HCT116 (cell line): ENCODE results near the gene UBE2O. TPM values are rescaled to one million over a fixed set of nuclear protein-coding genes. Genes with fewer than 3 reads are reported as not detected.
A peak's percentile ranks its signal among the peaks of the same experiment; 100 is the strongest.

ENCODE experiments used
- ATAC-seq: fragments of 200-7000 bp; cut with Tn5 transposase; 2 replicates; pipeline ENCODE4 v1.9.1; 2020; ENCODE audit warnings: mild to moderate bottlenecking, moderate library complexity
- BruUV-seq: library from RNA; stranded (reverse); fragments of 400-500 nt; replicated peaks from 2 replicates; lab custom pipeline; 2021; lab: Mats Ljungman, UMichigan
- CTCF ChIA-PET: fragments of 300-600 bp; sonication (Branson Sonifier 250); formaldehyde crosslinking; loops from one replicate; lab custom pipeline; 2021; ENCODE audit warnings: antibody characterized with exemption; lab: Charles Lee
- POLR2A ChIA-PET: fragments of 300-600, 350-600 bp; sonication (Branson Sonifier 250); formaldehyde crosslinking; loops from one replicate; lab custom pipeline; 2021; ENCODE audit warnings: antibody characterized with exemption; lab: Charles Lee
- RAD21 ChIA-PET, 2 experiments: fragments of 300-600 bp; sonication (Branson Sonifier 250); formaldehyde crosslinking; loops; one replicate each; lab custom pipeline; 2023; ENCODE audit warnings: low total read pairs in 2 of 2; ENCODE audit not compliant: uncharacterized antibody in 2 of 2, unreplicated experiment in 2 of 2, low non-redundant PET in 1 of 2; lab: Charles Lee
- DNase-seq: peaks from one replicate; pipeline ENCODE4 v3.0.0-alpha.2; 2010; ENCODE audit warnings: low read depth, low spot score
- H2AFZ ChIP-seq: fragments of 200-600 bp; shearing (Covaris generic), sonication (generic); 2 replicates; pipeline ENCODE4 v1.6.1; 2017; ENCODE audit warnings: low read depth, mixed run types, mixed read lengths, antibody characterized with exemption, low read length; ENCODE audit not compliant: poor library complexity, severe bottlenecking
- H3K27ac ChIP-seq: 2 replicates; pipeline ENCODE4 v1.5.1; 2012; ENCODE audit warnings: low read depth, low read length
- H3K27me3 ChIP-seq: fragments of 200-600 bp; sonication (generic); 2 replicates; pipeline ENCODE4 v1.6.1; 2016; ENCODE audit warnings: mixed run types, low read length, mixed read lengths; ENCODE audit not compliant: insufficient read depth
- H3K36me3 ChIP-seq, 2 experiments: fragments of 200-500 bp in 1 of 2; fragments of 200-600 bp in 1 of 2; sonication (Bioruptor generic) in 1 of 2; sonication (generic) in 1 of 2; 2 replicates each; pipeline versions ENCODE4 v1.5.1 to v1.6.1; 2014 to 2016; ENCODE audit warnings: low read length in 2 of 2, inconsistent platforms in 1 of 2, mixed read lengths in 1 of 2, mixed run types in 1 of 2; ENCODE audit not compliant: insufficient read depth in 2 of 2, control insufficient read depth in 1 of 2
- H3K4me1 ChIP-seq, 2 experiments: fragments of 200-600 bp in 1 of 2; sonication (generic) in 1 of 2; 2 replicates each; pipeline versions ENCODE4 v1.5.1 to v1.6.1; 2012 to 2017; ENCODE audit warnings: low read length in 2 of 2, inconsistent platforms in 1 of 2, mild to moderate bottlenecking in 1 of 2, mixed read lengths in 1 of 2, mixed run types in 1 of 2, moderate library complexity in 1 of 2; ENCODE audit not compliant: insufficient read depth in 2 of 2, control insufficient read depth in 1 of 2
- H3K4me2 ChIP-seq: fragments of 200-600 bp; sonication (generic); 2 replicates; pipeline ENCODE4 v1.6.1; 2017; ENCODE audit warnings: mixed run types, low read length, mixed read lengths
- H3K4me3 ChIP-seq, 2 experiments: fragments of 200-600 bp in 1 of 2; sonication (generic) in 1 of 2; replicated peaks in 1 of 2; 2 replicates each; pipeline ENCODE4 v1.5.1; 2011 to 2016; ENCODE audit warnings: low read length in 2 of 2, control low read depth in 1 of 2, low read depth in 1 of 2, mild to moderate bottlenecking in 1 of 2, mixed read lengths in 1 of 2, mixed run types in 1 of 2
- H3K79me2 ChIP-seq: fragments of 200-600 bp; sonication (generic); 2 replicates; pipeline ENCODE4 v1.6.1; 2017; ENCODE audit warnings: mild to moderate bottlenecking, mixed run types, low read length, moderate library complexity, mixed read lengths; ENCODE audit not compliant: insufficient read depth
- H3K9ac ChIP-seq: fragments of 200-600 bp; sonication (generic); 2 replicates; pipeline ENCODE4 v1.6.1; 2016; ENCODE audit warnings: low read length, mixed read lengths
- H3K9me2 ChIP-seq: fragments of 200-600 bp; sonication (generic), shearing (Covaris generic); 2 replicates; pipeline ENCODE4 v1.6.1; 2017; ENCODE audit warnings: mixed run types, mild to moderate bottlenecking, moderate library complexity; ENCODE audit not compliant: insufficient read depth
- H3K9me3 ChIP-seq, 2 experiments: fragments of 200-500 bp in 1 of 2; fragments of 200-600 bp in 1 of 2; sonication (Bioruptor generic) in 1 of 2; sonication (generic) in 1 of 2; 2 replicates each; pipeline ENCODE4 v1.6.1; 2014 to 2017; ENCODE audit warnings: low read length in 2 of 2, mixed read lengths in 2 of 2, inconsistent platforms in 1 of 2, low read depth in 1 of 2, mild to moderate bottlenecking in 1 of 2, mixed run types in 1 of 2, moderate library complexity in 1 of 2; ENCODE audit not compliant: control insufficient read depth in 1 of 2, insufficient read depth in 1 of 2
- H4K20me1 ChIP-seq: fragments of 200-600 bp; sonication (generic), shearing (Covaris generic); 2 replicates; pipeline ENCODE4 v1.6.1; 2017; ENCODE audit warnings: mixed run types, mild to moderate bottlenecking, moderate library complexity; ENCODE audit not compliant: insufficient read depth
- EZH2 ChIP-seq: fragments of 200-600 bp; sonication (generic); IDR thresholded peaks from 2 replicates; pipeline ENCODE4 v1.6.1; 2017; ENCODE audit warnings: antibody characterized with exemption, mixed run types
- EZH2phosphoT487 ChIP-seq: fragments of 200-600 bp; IDR thresholded peaks from 2 replicates; pipeline ENCODE4 v1.6.1; 2018; ENCODE audit warnings: antibody characterized with exemption, borderline replicate concordance
- FOSL1 ChIP-seq: IDR thresholded peaks from 2 replicates; pipeline ENCODE4 v1.6.1; 2012; ENCODE audit warnings: low read depth
- JUND ChIP-seq: IDR thresholded peaks from 2 replicates; pipeline ENCODE4 v1.6.1; 2012
- RAD21 ChIP-seq: IDR thresholded peaks from 2 replicates; pipeline ENCODE4 v1.6.1; 2012; ENCODE audit warnings: low read depth, mild to moderate bottlenecking
- SIN3A ChIP-seq: IDR thresholded peaks from 2 replicates; pipeline ENCODE4 v1.6.1; 2012; ENCODE audit warnings: low read depth
- SP1 ChIP-seq: IDR thresholded peaks from 2 replicates; pipeline ENCODE4 v1.6.1; 2012; ENCODE audit warnings: low read depth
- SRF ChIP-seq: IDR thresholded peaks from 2 replicates; pipeline ENCODE4 v1.6.1; 2012; ENCODE audit warnings: low read depth
- YY1 ChIP-seq: IDR thresholded peaks from 2 replicates; pipeline ENCODE4 v1.6.1; 2011; ENCODE audit warnings: low read length, low read depth, moderate library complexity, mild to moderate bottlenecking; ENCODE audit not compliant: insufficient replicate concordance; ENCODE audit errors: extremely low read depth
- ZFX ChIP-seq: fragments of 450-650 bp; IDR thresholded peaks from 2 replicates; pipeline ENCODE4 v1.6.1; 2017
- ZNF274 ChIP-seq: fragments of 200-500 bp; sonication (Bioruptor generic); IDR thresholded peaks from 2 replicates; pipeline ENCODE4 v1.6.1; 2014; ENCODE audit warnings: mild to moderate bottlenecking, low read depth, low read length, inconsistent platforms
- intact Hi-C: fragments of 100-400 bp; cut with micrococcal nuclease; formaldehyde crosslinking; loops from 2 replicates; pipeline ENCODE4 v1.10.0; 2022
- total RNA-seq: library from RNA; stranded (reverse); gene quantifications from one replicate; pipeline ENCODE4 v1.2.1, GENCODE V29; 2021; ENCODE audit not compliant: unreplicated experiment
- TF ChIP-seq, protein P1 (sequence below), 3 experiments: fragments of 200-600 bp in 1 of 3; sonication (generic) in 1 of 3; IDR thresholded peaks in 2 of 3; conservative IDR thresholded peaks in 1 of 3; 2 replicates each; pipeline ENCODE4 v1.5.1; 2012 to 2017; ENCODE audit warnings: low read depth in 2 of 3, low read length in 2 of 3, antibody characterized with exemption in 1 of 3, borderline replicate concordance in 1 of 3, control low read depth in 1 of 3, mild to moderate bottlenecking in 1 of 3, mixed read lengths in 1 of 3, mixed run types in 1 of 3, moderate library complexity in 1 of 3; ENCODE audit not compliant: insufficient read depth in 1 of 3
- TF ChIP-seq, protein P2 (sequence below): IDR thresholded peaks from 2 replicates; pipeline ENCODE4 v1.6.1; 2012
- TF ChIP-seq, protein P3 (sequence below): IDR thresholded peaks from 2 replicates; pipeline ENCODE4 v1.6.1; 2012; ENCODE audit warnings: low read depth
- TF ChIP-seq, protein P4 (sequence below): IDR thresholded peaks from 2 replicates; pipeline ENCODE4 v1.6.1; 2012

Gene UBE2O
- total RNA-seq, 1 experiment from 2014 or later: 59.1 TPM

DNA sequence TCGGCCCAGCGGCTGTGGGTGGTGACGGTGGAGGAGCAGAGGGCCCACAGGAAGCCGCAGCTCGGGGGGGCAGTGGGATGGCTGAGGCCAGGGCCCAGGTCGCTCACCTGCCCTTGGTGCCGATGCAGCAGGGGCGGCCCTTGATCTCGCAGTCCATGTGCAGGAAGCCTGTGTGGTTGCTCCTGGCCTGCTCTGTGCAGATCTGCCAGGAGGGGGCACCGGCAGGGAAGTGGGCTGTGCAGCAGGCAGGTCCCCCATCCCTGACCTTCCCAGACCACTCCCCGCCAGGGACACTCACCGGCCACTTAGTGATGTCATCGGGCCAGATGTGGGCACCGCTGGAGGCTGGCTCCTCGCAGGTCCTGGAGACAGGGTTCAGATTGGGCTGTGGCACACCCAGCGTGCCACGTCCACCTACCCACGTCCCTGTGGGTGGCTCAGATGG, 20.6 kb upstream of the UBE2O start:
- TF ChIP-seq, protein P1, sequence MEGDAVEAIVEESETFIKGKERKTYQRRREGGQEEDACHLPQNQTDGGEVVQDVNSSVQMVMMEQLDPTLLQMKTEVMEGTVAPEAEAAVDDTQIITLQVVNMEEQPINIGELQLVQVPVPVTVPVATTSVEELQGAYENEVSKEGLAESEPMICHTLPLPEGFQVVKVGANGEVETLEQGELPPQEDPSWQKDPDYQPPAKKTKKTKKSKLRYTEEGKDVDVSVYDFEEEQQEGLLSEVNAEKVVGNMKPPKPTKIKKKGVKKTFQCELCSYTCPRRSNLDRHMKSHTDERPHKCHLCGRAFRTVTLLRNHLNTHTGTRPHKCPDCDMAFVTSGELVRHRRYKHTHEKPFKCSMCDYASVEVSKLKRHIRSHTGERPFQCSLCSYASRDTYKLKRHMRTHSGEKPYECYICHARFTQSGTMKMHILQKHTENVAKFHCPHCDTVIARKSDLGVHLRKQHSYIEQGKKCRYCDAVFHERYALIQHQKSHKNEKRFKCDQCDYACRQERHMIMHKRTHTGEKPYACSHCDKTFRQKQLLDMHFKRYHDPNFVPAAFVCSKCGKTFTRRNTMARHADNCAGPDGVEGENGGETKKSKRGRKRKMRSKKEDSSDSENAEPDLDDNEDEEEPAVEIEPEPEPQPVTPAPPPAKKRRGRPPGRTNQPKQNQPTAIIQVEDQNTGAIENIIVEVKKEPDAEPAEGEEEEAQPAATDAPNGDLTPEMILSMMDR (IDR thresholded peaks at IDR 0.05 in 2 of 3, conservative IDR thresholded peaks at IDR 0.05 in 1 of 3; ENCODE audit: borderline replicate concordance in 1 of 3, insufficient read depth in 1 of 3, low read depth in 2 of 3, low read length in 2 of 3): peak in 2 of 3 experiments; percentile 60 to 61; a peak in 4 of 6 replicates
- TF ChIP-seq EZH2phosphoT487: no peak
- ChIA-PET RAD21 (no interaction called here), CTCF (no interaction called here), POLR2A (no interaction called here)
- Histone ChIP-seq H4K20me1 (no peaks in the 10 kb centered on the region), H3K9me3 (no peaks in the 10 kb centered on the region), H3K36me3 (peaks cover 12 to 26% of the 10 kb centered on the region in 2 experiments; a peak in 3 of 4 replicates), H3K9ac (no peak overlapping the region), H3K4me1 (no peaks in the 10 kb centered on the region), H3K4me3 (no peak overlapping the region), H3K79me2 (no peaks in the 10 kb centered on the region), H3K27me3 (no peaks in the 10 kb centered on the region), H2AFZ (no peak overlapping the region), H3K9me2 (no peaks in the 10 kb centered on the region), H3K4me2 (no peak overlapping the region), H3K27ac (no peak overlapping the region)
- intact Hi-C loops: no loop called here
- BruUV-seq: no TSS peak
- no peak for DNase-seq
- ATAC-seq: peak; percentile 75

DNA sequence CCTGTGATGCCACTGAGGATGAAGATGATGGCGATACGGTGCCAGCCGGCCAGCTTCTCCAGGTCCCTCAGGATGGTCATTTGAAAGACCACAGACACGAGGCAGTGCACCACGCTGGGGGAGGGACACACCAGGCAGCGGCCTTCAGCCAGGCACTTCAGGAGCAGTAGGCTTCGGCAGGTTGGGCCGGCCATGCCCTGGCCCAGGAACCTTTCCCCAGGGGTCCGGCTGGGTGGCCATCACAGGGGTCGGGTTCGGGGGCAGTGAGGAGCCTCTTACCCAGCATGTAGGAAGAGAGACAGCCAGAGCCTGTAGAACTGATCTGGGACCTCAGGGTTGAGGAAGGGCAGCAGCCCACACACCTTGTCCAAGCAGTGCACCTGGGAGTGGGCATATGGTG, 19.8 kb upstream of the UBE2O start:
- peaks cover 12 to 25% of the 10 kb centered on the region in 2 experiments; a peak in 3 of 4 replicates for H3K36me3 ChIP-seq
- no peak overlapping the region for H2AFZ ChIP-seq
- ATAC-seq: no peak
- intact Hi-C loops: no loop called here
- H4K20me1 ChIP-seq: no peaks in the 10 kb centered on the region
- no TSS peak for BruUV-seq
- ChIA-PET CTCF (no interaction called here), RAD21 (no interaction called here), POLR2A (no interaction called here)
- no peak overlapping the region for H3K4me3 ChIP-seq
- no peak overlapping the region for H3K27ac ChIP-seq
- no peaks in the 10 kb centered on the region for H3K9me2 ChIP-seq
- H3K4me1 ChIP-seq: no peaks in the 10 kb centered on the region
- H3K79me2 ChIP-seq: no peaks in the 10 kb centered on the region
- H3K4me2 ChIP-seq: no peak overlapping the region
- H3K9me3 ChIP-seq: no peaks in the 10 kb centered on the region
- DNase-seq: no peak
- no peaks in the 10 kb centered on the region for H3K27me3 ChIP-seq
- H3K9ac ChIP-seq: no peak overlapping the region
- TF ChIP-seq SIN3A (no peak), EZH2phosphoT487 (no peak), ZNF274 (no peak), RAD21 (no peak), SRF (no peak), FOSL1 (no peak), EZH2 (no peak), JUND (no peak), YY1 (no peak), ZFX (no peak), SP1 (no peak)
- TF ChIP-seq, protein P2, sequence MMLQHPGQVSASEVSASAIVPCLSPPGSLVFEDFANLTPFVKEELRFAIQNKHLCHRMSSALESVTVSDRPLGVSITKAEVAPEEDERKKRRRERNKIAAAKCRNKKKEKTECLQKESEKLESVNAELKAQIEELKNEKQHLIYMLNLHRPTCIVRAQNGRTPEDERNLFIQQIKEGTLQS: no peak
- TF ChIP-seq, protein P3, sequence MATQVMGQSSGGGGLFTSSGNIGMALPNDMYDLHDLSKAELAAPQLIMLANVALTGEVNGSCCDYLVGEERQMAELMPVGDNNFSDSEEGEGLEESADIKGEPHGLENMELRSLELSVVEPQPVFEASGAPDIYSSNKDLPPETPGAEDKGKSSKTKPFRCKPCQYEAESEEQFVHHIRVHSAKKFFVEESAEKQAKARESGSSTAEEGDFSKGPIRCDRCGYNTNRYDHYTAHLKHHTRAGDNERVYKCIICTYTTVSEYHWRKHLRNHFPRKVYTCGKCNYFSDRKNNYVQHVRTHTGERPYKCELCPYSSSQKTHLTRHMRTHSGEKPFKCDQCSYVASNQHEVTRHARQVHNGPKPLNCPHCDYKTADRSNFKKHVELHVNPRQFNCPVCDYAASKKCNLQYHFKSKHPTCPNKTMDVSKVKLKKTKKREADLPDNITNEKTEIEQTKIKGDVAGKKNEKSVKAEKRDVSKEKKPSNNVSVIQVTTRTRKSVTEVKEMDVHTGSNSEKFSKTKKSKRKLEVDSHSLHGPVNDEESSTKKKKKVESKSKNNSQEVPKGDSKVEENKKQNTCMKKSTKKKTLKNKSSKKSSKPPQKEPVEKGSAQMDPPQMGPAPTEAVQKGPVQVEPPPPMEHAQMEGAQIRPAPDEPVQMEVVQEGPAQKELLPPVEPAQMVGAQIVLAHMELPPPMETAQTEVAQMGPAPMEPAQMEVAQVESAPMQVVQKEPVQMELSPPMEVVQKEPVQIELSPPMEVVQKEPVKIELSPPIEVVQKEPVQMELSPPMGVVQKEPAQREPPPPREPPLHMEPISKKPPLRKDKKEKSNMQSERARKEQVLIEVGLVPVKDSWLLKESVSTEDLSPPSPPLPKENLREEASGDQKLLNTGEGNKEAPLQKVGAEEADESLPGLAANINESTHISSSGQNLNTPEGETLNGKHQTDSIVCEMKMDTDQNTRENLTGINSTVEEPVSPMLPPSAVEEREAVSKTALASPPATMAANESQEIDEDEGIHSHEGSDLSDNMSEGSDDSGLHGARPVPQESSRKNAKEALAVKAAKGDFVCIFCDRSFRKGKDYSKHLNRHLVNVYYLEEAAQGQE: no peak
- TF ChIP-seq, protein P4, sequence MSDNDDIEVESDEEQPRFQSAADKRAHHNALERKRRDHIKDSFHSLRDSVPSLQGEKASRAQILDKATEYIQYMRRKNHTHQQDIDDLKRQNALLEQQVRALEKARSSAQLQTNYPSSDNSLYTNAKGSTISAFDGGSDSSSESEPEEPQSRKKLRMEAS: no peak
